ENCODE measurements around the gene MEAK7.

Gene MEAK7

DNA sequence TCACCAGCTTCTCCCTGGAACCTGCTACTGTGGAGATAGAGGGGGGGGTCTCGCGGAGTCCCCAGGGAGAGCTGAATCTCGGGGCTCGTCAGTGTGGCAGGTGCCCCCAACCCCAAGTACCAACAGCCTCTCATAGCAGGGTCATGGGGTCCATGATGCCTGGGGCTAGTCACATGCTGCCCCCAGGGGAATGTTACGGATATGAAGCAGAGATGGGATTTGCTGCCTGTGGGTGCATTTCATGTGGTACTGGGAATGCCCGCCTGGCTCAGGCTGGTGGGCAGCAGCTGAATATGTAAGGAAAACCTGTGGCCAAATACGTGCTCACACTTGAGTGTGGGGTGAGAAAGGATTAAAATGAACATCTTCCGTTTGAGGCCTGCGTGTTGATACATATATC is 49.4 kb downstream of the MEAK7 start:
- H3K4me3 ChIP-seq (ENCODE audit: low read depth, low read length) = no peak overlapping the region
- TF ChIP-seq, protein P1, sequence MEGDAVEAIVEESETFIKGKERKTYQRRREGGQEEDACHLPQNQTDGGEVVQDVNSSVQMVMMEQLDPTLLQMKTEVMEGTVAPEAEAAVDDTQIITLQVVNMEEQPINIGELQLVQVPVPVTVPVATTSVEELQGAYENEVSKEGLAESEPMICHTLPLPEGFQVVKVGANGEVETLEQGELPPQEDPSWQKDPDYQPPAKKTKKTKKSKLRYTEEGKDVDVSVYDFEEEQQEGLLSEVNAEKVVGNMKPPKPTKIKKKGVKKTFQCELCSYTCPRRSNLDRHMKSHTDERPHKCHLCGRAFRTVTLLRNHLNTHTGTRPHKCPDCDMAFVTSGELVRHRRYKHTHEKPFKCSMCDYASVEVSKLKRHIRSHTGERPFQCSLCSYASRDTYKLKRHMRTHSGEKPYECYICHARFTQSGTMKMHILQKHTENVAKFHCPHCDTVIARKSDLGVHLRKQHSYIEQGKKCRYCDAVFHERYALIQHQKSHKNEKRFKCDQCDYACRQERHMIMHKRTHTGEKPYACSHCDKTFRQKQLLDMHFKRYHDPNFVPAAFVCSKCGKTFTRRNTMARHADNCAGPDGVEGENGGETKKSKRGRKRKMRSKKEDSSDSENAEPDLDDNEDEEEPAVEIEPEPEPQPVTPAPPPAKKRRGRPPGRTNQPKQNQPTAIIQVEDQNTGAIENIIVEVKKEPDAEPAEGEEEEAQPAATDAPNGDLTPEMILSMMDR (IDR thresholded peaks at IDR 0.05; ENCODE audit: low read depth, low read length) = no peak
- TF ChIP-seq, protein P2, sequence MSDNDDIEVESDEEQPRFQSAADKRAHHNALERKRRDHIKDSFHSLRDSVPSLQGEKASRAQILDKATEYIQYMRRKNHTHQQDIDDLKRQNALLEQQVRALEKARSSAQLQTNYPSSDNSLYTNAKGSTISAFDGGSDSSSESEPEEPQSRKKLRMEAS (IDR thresholded peaks at IDR 0.05; ENCODE audit: low read depth, low read length) = no peak
- TF ChIP-seq POLR2A (IDR thresholded peaks at IDR 0.05; ENCODE audit: extremely low read depth, insufficient read length) (no peak), MYC (IDR thresholded peaks at IDR 0.05; ENCODE audit: low read depth, low read length) (no peak)
- no peak for DNase-seq (ENCODE audit: low read depth)

Measured in NB4 (cell line).